G401.6 (cell line): Measurements from ENCODE around the gene RAB7B.

Experiments used
- FAIRE-seq: peaks from 2 replicates; lab custom pipeline; 2012; peaks lifted over from hg19 to GRCh38; lab: Jason Lieb, UNC

Gene RAB7B

DNA sequence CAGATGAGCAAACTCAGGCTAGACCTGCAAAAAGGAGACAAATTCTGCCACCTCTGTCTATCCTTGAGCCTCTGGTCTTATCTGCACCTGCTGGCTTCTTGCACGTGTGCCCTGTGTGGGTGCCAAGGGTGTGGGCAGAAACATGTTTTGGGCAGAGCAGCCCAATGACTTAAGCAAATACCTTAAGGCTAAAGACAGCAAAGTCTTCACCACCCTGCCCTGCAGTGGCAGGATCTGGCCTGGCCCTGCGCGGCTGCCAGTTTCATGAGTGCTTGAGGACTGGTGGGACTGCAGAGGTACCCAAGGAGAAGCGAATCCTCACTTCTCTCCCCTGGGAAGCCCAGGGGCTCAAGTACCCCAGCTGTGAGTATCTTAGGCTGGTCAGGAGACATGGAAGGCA lies 56.2 kb downstream of the RAB7B start:
- no peak for FAIRE-seq

- FAIRE-seq: no peak
Observed at GRCh38 chr1:205945069-205945468, 58.1 kb downstream of the RAB7B start.

- no peak for FAIRE-seq
Observed at GRCh38 chr1:205944525-205944924, 58.7 kb downstream of the RAB7B start.

- FAIRE-seq: no peak
Observed at GRCh38 chr1:205943245-205943644, 60.0 kb downstream of the RAB7B start, which contains the start of gene SLC26A9. TSS of gene SLC26A9 (minus strand) at chr1:205943456. CDS start at chr1:205935820, 7,636 bp downstream.

DNA sequence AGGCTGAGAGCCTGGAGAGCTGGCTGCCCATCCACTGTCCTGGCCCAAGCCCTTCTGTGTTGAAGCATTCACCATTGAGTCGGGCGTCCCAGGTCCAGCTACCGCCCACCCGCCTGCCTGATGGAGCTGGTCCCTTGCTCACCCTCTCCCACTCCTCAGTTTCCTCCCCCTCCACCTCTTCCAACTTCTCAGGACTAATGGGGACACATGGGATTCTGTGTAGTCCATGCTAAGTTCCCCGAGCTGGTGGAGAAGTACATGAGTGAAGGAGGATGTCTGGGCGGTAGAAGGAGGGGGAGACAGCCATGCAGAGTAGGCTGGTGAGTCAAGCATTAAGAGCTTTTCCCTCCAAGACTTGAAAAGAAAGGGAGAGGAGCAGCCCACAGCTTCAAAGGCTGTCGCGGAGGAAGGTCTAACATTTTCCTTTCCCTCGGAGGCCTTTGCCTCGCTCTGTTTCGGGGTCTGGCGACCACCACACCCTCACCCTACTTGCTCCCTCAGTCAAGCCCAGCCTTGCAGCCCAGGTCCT lies 60.5 kb downstream of the RAB7B start:
- no peak for FAIRE-seq

DNA sequence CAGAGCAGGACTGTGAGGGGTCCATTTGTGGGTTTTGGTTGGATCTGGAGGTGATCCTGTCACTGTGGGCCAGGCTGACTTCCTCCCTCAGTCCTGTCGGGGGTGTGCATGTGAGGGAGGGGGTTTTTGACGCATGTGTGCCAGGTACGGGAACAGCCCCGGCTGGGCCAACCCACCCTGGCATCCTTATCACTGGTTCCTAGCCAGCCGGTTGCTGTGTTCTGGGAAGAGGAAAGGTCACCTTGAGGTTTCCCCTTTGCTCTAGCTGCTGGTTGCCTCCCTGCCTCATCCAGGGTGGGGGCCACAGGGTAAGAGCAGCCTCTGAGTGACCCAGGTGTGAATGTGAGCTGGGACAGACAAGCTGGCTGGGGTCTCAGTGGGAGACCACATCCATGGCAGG lies 62.5 kb downstream of the RAB7B start:
- FAIRE-seq: no peak

- no peak for FAIRE-seq
Observed at GRCh38 chr1:205939690-205940330, 63.4 kb downstream of the RAB7B start.

DNA sequence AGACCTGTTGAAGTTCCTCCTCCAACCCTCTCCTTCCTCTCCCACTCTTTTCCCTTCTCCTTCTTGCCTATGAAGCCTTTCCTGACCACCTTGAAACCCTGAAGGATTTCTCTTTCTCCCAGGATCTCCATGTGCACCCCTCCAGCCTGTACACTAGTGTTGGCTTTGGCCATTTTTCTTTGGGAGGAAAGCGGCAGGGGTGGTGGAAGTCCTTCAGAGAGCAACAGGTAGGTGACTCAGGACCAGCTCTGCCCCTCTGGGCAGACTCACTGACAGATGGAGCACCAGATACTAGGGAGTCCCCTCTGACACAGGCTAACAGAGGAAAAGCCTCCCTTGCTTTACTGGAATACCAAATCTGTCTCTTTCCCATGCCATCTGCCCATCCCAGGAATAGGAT lies 64.5 kb downstream of the RAB7B start:
- no peak for FAIRE-seq

DNA sequence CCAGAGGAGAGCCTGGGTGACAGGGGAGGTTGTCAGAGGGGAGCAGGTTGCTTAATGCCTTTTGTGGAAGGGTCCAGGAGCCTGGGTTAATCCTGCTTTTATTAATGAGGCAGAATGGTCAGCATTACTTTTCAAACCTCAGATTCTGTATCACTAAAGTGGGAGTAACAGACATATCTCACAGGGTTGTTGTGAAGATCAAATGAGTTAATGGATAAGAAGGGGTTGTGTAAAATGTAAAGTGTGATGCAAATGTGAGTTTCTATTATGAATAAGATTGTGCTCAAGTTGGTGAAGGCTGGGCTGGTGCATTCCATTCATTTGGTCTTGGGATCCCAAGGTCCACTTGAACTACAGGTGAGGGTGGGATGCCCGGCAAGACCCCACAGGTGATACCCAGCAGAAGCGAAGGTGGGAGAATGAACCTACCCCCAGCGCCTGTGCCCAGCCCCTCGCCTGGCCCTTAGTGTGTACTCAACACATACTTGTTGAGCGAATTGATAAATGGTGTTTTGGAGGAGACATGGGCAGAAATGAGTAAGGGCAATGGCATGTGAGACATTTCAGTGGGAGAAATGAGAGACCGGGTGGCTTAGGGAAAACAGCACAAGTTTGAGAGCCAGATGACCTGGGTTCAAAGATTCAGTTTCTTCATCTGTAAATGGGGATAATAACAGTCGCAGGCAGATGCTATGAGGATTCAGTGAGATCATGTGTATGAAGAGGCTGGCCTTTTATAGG lies 66.2 kb downstream of the RAB7B start:
- no peak for FAIRE-seq

DNA sequence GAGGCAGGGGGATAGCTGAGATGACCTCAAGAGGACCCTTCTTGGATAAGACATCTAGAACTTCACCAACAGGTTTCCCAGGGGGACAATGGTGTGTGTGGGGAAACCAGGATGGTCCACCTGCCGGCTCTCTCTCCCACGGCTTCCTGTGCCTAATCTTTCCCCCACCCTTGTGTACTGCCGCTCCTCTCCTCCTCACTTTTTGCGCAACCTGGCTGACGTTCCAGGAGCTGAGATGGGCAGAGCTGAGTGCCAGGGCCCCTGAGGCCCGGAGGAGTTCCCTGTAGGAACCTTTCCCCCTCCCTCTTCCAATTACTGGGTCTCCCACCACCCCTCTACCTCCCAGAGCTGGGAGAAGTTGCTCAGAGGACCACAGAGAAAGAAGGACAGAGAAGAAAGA lies 66.9 kb downstream of the RAB7B start:
- no peak for FAIRE-seq

- no peak for FAIRE-seq
Observed at GRCh38 chr1:205935869-205936268, 67.3 kb downstream of the RAB7B start.

GRCh38 chr1:205934788-205935187 lies 68.4 kb downstream of the RAB7B start:
- no peak for FAIRE-seq

DNA sequence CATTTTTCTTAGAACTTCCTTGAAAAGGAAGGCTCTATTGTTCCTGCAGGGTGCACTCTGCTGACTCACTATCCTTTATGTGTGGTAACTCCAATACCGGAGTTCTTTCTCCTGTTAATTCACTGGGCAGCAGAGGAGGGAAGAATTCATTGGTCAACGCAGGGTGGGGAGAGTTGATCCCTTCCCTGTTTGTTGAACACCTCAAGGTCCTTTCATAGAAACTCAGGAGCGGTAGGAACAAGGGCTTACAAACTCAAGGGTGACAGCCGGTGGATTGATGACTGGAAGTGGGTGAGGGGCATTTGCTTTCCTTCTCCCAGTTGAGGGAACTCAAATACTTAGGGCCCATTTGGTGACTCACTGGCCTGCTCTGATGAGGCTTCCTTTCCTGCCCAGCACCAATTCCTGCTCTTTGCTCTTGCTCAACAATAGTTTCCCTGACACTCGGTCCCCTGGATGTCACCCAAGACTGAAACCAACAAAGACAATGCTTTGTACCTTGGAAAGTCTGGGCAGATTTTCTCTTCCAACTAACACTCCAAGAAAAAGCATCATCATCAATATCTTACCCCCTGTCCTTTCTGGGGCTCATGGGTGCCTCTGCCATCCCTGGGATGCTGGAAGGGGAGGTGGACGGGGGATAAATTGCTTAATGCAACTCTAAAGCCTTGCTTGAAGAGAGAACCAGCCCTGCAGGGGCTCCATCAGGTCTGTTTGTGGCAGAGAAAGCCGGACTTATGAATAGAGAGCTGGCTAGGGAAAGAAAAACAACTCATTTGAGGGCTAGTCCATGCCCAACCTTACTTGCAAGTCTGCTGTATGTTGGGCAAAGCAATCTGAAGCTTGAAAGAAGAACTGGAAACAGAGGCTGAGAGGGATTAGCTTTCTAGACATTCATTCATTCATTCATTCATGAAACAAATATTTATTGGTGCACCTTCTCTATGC lies 69.2 kb downstream of the RAB7B start:
- FAIRE-seq: no peak

DNA sequence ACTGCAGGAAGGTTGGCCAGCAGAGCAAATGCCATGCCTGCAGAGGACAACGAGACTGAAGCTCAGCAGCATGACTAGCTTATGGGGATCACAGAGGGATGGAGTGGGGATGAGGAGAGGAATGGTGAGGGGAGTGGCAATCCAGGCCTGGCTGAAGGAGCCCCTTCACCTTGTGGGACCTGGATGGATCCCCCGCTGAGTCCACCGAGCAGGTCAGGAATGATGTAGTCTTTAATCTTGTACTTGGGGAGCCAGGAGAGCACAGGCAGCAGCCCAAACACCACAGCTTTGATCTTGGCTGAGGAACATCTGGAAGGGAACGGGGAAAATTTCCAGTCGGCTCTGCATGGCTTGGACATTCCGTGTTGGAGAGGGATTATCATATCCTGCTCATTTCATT lies 70.4 kb downstream of the RAB7B start:
- FAIRE-seq: no peak

DNA sequence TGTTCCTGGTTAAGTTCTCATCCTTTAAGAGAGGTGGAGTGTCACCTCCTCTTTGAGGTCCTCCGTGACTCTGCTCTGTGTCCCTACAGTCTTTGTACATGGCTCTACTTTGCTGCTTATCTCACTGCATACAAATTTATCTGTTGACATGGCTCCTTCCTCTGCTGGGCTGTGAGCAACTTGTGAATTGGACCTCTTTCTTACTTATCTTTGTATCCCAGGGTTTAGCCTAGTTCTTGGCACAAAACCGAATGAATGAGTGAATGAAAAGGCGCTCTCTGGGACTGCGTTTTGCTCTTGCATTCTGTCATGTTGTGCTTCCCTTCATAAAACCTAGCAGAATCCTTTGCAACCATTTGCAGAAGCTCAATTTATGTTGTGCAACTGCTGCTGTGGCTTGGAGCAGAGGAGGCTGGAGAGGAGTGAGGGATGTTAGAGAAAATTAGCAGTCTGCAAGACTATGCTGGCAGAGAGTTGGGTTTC lies 72.4 kb downstream of the RAB7B start:
- FAIRE-seq: no peak

DNA sequence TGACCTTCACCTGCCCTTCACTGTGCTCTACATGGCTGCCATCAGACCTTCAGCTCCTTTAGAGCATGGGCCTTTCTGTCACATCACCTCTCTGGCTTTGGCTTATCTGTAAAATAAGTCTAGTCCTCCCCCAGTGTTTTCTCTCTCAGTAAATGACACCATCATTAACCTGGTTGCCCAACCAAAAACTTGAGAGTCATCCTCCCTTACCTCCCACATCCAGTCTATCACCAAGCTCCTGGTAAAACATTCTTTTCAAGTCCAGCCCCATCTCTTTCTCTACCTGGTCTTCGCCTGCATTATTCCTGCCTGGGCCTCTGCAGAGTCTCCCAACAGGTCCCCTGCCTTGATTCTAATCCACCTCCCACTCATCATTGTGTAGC lies 73.0 kb downstream of the RAB7B start:
- no peak for FAIRE-seq

GRCh38 chr1:205929496-205930194 lies 73.5 kb downstream of the RAB7B start:
- FAIRE-seq: no peak

GRCh38 chr1:205928317-205928716 lies 74.9 kb downstream of the RAB7B start:
- FAIRE-seq: no peak

- no peak for FAIRE-seq
Observed at GRCh38 chr1:205927676-205928075, 75.5 kb downstream of the RAB7B start.

DNA sequence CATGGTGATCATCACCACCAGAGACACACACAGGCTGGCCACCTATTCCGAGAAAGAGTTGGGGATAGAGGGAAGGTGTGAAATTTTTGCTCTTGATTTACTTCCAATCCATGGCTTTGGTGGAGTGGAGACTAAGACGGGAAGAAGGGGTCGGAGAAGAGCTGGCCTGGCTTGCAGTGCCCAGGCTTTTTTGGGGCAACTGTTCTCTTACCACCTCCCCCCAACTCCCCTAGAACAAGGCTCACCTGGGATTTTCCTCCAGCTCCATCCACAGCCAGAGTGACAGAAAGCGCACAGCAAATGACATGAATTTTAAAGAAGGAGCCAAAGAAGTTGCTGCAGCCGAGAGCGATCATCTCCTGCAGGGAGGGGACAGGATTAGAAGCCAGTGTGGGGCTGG lies 75.9 kb downstream of the RAB7B start:
- FAIRE-seq: no peak
